Measurements from ENCODE around the gene TBC1D22A.

Gene TBC1D22A

GRCh38 chr22:47201186-47201995, 438.9 kb downstream of the TBC1D22A start:
- no peak overlapping the region for H3K4me3 ChIP-seq (replicated peaks; ENCODE audit: low read depth, low read length)
- no peak for DNase-seq (ENCODE audit: low read depth)
- TF ChIP-seq CTCF (IDR thresholded peaks at IDR 0.05; ENCODE audit: low read length, missing control alignments) = no peak

GRCh38 chr22:47201996-47202818, 439.8 kb downstream of the TBC1D22A start:
- H3K4me3 ChIP-seq (replicated peaks; ENCODE audit: low read depth, low read length) = no peak overlapping the region
- no peak for TF ChIP-seq CTCF (IDR thresholded peaks at IDR 0.05; ENCODE audit: low read length, missing control alignments)
- DNase-seq (ENCODE audit: low read depth) = no peak

- TF ChIP-seq CTCF (IDR thresholded peaks at IDR 0.05; ENCODE audit: low read length, missing control alignments) = no peak
- no peak overlapping the region for H3K4me3 ChIP-seq (replicated peaks; ENCODE audit: low read depth, low read length)
- DNase-seq (ENCODE audit: low read depth) = no peak
Observed at GRCh38 chr22:47202819-47203553, 440.5 kb downstream of the TBC1D22A start.

- no peak for TF ChIP-seq CTCF (IDR thresholded peaks at IDR 0.05; ENCODE audit: low read length, missing control alignments)
- H3K4me3 ChIP-seq (replicated peaks; ENCODE audit: low read depth, low read length) = no peak overlapping the region
- DNase-seq (ENCODE audit: low read depth) = no peak
Observed at GRCh38 chr22:47203554-47203991, 441.1 kb downstream of the TBC1D22A start.

- DNase-seq (ENCODE audit: low read depth) = no peak
- no peak for TF ChIP-seq CTCF (IDR thresholded peaks at IDR 0.05; ENCODE audit: low read length, missing control alignments)
- H3K4me3 ChIP-seq (replicated peaks; ENCODE audit: low read depth, low read length) = no peak overlapping the region
Observed at GRCh38 chr22:47204002-47204979, 441.8 kb downstream of the TBC1D22A start.

GRCh38 chr22:47205081-47205491, 442.6 kb downstream of the TBC1D22A start:
- DNase-seq (ENCODE audit: low read depth) = no peak
- H3K4me3 ChIP-seq (replicated peaks; ENCODE audit: low read depth, low read length) = no peak overlapping the region
- no peak for TF ChIP-seq CTCF (IDR thresholded peaks at IDR 0.05; ENCODE audit: low read length, missing control alignments)
